ENCODE results near the gene S100A12.

Gene S100A12

GRCh38 chr1:153399401-153400055, 24.1 kb upstream of the S100A12 start:
- in situ Hi-C loops (cut with MboI; ENCODE audit: low pct_unique_long_range_greater_than_20kb, low sequenced_read_pairs, unreplicated experiment): no loop called here

GRCh38 chr1:153397924-153398651, 22.7 kb upstream of the S100A12 start:
- no peak for TF ChIP-seq CTCF (IDR thresholded peaks at IDR 0.05; ENCODE audit: extremely low read depth, insufficient read depth, missing control alignments)
- DNase-seq (ENCODE audit: low spot score): no peak
- in situ Hi-C loops (cut with MboI; ENCODE audit: low pct_unique_long_range_greater_than_20kb, low sequenced_read_pairs, unreplicated experiment): no loop called here

More at GRCh38 chr1:153399401-153400055, 24.1 kb upstream of the S100A12 start:
- TF ChIP-seq CTCF (IDR thresholded peaks at IDR 0.05; ENCODE audit: extremely low read depth, insufficient read depth, missing control alignments): no peak
- DNase-seq (ENCODE audit: low spot score): no peak

DNA sequence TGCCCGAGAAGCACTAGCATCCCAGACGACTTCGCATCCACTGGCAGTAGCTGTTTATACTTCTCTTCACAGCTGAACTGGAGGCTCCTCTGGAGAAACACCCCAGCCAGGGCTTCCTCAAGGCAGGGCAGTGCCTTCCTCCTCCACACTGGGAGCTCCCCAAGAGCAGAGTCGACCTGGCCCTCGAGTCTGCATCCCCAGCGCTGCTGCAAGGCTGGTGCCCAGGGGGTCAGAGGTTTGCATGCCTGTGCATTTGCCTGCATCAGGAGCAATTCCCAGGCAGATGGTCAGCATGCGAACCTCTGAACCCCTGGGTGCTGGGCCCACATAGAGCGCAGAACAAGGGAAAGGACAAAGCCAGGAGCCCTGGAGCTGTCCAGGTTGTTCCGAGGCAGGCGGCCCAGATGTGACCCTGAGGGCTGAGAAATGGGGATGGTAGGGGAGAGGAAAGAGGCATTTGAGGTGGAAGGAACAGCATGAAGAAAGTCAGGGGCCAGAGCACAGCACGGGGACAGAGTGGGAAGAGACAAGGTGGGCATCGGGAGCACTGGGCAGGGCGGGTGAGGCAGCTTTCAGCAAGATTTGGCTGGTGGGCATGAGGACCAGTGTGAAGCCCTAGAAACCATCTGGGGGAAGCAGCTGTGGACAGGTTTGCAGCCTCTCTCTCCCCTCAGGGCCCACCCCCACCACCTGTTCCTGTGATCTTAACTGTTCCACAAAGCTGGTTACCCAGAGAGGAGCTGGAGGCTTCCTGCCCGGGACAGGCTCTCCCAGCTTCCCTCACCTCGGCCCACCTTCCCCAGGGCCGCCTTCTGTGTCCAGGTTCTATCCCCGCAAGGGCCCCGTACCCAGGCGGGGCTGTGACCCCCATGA, 21.9 kb upstream of the S100A12 start:
- in situ Hi-C loops (cut with MboI; ENCODE audit: low pct_unique_long_range_greater_than_20kb, low sequenced_read_pairs, unreplicated experiment): no loop called here
- DNase-seq (ENCODE audit: low spot score): no peak
- TF ChIP-seq CTCF (IDR thresholded peaks at IDR 0.05; ENCODE audit: extremely low read depth, insufficient read depth, missing control alignments): no peak

- in situ Hi-C loops (cut with MboI; ENCODE audit: low pct_unique_long_range_greater_than_20kb, low sequenced_read_pairs, unreplicated experiment): no loop called here
- DNase-seq (ENCODE audit: low spot score): no peak
- TF ChIP-seq CTCF (IDR thresholded peaks at IDR 0.05; ENCODE audit: extremely low read depth, insufficient read depth, missing control alignments): no peak
Observed at GRCh38 chr1:153396461-153396860, 21.0 kb upstream of the S100A12 start.

DNA sequence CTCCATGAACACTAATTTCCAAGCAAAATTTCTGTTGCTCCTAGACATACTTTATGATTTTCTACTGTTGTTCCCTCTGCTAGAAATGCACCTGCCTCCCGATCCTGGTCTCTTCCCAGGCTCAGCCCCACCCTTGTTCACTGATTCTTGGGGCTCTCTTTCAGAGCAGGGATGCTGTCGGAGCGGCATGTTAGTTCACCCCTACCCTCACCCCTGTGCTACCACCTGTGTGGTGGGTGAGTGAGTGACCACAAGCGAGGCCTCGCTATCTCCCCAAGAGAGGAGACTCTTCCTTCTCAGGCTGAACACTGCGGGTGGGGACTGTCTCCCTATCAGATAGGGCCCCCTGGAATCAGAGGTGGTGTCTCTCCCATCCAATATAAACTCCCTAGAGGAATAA, 20.4 kb upstream of the S100A12 start:
- TF ChIP-seq CTCF (IDR thresholded peaks at IDR 0.05; ENCODE audit: extremely low read depth, insufficient read depth, missing control alignments): no peak
- DNase-seq (ENCODE audit: low spot score): no peak
- in situ Hi-C loops (cut with MboI; ENCODE audit: low pct_unique_long_range_greater_than_20kb, low sequenced_read_pairs, unreplicated experiment): no loop called here

DNA sequence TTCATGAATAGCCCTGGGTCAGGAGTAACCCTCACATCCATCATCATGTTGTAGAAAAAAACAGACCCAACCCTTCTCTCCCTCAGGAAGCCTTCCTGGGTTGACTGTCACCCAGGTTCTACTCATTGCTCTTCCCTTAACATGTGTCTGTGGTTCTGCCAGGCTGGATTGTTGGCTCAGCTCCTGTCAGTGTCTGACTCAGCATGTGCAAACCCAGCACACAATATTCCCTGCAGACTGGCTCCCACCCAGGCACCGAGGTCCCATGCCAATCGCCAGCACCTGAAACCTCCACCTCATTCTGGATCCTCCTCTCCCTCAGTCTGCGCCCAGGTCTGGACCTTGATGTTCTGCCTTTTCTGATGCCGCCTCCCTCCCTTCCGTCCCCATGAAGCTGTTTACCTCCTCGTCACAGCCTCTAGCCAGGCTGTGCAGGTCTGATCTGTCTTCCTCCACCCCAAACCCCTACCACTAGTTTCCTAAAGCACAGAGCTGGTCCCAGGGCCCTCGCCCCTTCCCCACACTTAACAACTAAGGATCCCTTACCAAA, 19.8 kb upstream of the S100A12 start:
- in situ Hi-C loops (cut with MboI; ENCODE audit: low pct_unique_long_range_greater_than_20kb, low sequenced_read_pairs, unreplicated experiment): no loop called here
- no peak for TF ChIP-seq CTCF (IDR thresholded peaks at IDR 0.05; ENCODE audit: extremely low read depth, insufficient read depth, missing control alignments)
- DNase-seq (ENCODE audit: low spot score): no peak

Measured in GM13977 (cell line).